Measurements from ENCODE around the gene GYS1. TPM values are rescaled to one million over a fixed set of nuclear protein-coding genes. Genes with fewer than 3 reads are reported as not detected.
"Not testable (repeated sequence)": the region's sequence is repeated elsewhere in the genome, so short reads cannot be mapped to it uniquely, and the experiment has no call there.

GYS1 gene
- total RNA-seq, 1 experiment from 2014 or later = 67.3 TPM

DNA sequence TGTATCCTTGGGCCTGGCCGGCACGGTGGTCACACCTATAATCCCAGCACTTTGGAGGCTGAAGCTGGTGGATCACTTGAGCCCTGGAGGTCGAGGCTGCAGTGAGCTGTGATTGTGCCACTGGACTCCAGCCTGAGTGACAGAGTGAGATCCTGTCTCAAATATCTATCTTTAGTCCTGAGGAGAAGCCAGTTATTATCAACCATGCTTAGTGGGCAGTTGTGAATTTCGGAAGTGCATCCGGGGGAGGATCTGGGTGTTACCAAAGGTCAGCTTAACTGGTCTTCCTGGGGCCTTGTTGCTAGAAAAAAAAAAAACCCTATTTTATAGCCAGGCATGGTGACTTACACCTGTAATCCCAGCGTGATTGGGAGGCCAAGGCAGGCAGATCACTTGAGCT, 50.0 kb downstream of the GYS1 start:
- DNase-seq (ENCODE audit: low read depth) = no peak

GRCh38 chr19:48940902-48941301, 52.2 kb downstream of the GYS1 start:
- DNase-seq (ENCODE audit: low read depth) = no peak

GRCh38 chr19:48938256-48938655, 54.9 kb downstream of the GYS1 start:
- no peak for DNase-seq (ENCODE audit: low read depth)

- DNase-seq (ENCODE audit: low read depth) = no peak
These were observed 57.2 kb downstream of the GYS1 start for GRCh38 chr19:48935864-48936263.

DNA sequence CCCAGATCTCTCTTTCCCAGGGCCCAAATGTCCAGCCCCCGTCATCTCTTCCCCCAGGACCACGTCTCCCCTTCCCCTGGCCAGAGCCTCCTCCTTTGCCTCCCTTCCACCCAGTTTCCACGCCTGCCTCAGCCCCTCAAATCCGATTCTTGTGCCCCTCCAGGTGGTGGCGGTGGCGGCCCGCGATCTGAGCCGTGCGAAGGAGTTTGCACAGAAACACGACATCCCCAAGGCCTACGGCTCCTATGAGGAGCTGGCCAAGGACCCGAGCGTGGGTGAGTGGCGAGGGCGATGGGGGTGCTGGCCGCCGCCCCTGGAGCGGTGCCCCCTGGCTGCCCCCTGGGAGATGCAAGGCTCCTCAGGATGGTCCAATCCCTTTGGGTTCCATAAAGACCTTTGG, 58.3 kb downstream of the GYS1 start:
- DNase-seq (ENCODE audit: low read depth) = no peak

DNA sequence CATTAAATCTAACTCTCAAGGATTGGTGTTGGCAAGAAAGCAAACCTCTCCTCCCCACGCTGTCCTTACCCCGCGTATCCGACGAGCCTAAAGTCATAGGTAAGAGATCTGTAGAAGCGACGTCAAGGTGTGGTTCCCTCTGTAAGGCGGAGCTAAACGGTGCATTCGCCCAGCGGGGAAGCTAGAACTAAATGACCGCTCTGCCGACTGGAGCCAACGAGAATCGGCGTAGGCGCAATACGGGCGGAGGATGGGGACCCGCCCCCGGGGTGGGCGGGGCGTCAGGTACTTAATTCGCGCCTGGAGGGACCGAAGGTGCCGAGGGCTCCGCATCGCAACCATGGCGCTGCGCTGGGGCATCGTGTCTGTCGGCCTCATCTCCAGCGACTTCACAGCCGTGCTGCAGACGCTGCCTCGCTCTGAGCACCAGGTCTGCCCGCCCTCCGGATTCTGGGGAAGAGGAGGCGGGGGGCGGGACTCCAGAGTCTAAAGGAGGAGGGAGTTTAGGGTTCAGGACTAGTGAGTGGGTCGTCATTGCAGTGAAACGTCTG, 59.7 kb downstream of the GYS1 start, which contains the start of gene DHDH:
DHDH (plus strand) TSS at position 318 of the 551 bp plus-strand sequence; CDS start at position 341, 23 bp downstream.
- DNase-seq (ENCODE audit: low read depth) = peak; percentile 80

- DNase-seq (ENCODE audit: low read depth) = no peak
These were observed 64.7 kb downstream of the GYS1 start for GRCh38 chr19:48928164-48929025.

DNA sequence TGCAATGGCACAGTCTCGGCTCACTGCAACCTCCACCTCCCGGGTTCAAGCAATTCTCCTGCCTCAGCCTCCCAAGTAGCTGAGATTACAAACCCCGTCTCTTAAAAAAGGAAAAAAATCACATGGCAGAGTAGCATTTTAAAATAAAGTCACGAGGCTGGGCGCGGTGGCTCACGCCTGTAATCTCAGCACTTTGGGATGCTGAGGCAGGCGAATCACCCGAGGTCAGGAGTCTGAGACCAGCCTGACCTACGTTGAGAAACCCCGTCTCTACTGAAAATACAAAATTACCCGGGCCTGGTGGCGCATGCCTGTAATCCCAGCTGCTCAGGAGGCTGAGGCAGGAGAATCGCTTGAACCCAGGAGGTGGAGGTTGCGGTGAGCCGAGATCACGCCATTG, 65.4 kb downstream of the GYS1 start:
- not testable (repeated sequence) for DNase-seq (ENCODE audit: low read depth)

DNA sequence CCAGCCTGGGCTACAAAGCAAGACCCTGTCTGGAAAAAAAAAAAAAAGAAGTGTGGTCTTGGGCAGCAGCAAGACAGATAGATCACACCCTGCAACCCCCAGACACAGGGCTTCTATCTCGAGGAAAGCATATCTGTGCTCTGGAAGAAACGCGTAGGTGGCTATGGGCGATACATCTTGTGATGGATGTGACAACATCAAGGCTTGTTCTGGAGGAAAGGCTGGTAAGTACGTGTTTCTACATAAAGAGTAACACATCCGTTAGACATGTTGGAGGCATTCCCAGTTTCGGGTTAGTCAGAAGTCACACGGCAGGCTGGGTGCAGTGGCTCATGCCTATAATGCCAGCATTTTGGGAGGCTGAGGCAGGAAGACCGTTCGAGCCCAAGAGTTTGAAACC, 66.2 kb downstream of the GYS1 start:
- DNase-seq (ENCODE audit: low read depth) = peak; percentile 97

DNA sequence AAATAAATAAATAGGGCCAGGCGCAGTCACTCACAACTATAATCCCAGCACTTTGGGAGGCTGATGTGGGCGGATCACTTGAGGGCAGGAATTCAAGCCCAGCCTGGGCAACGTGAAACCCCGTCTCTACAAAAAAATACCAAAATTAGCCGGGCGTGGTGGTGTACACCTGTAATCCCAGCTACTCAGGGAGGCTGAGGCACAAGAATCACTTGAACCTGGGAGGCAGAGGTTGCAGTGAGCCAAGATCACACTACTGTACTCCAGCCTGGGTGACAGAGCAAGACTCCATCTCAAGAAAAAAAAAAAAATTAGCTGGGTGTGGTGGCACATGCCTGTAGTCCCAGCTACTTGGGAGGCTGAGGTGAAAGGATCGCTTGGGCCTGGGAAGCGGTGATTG, 67.2 kb downstream of the GYS1 start:
- DNase-seq (ENCODE audit: low read depth) = not testable (repeated sequence)

GRCh38 chr19:48925240-48925843, 67.8 kb downstream of the GYS1 start:
- peak; percentile 95 for DNase-seq (ENCODE audit: low read depth)

- no peak for DNase-seq (ENCODE audit: low read depth)
These were observed 70.3 kb downstream of the GYS1 start for GRCh38 chr19:48922548-48923490.

DNA sequence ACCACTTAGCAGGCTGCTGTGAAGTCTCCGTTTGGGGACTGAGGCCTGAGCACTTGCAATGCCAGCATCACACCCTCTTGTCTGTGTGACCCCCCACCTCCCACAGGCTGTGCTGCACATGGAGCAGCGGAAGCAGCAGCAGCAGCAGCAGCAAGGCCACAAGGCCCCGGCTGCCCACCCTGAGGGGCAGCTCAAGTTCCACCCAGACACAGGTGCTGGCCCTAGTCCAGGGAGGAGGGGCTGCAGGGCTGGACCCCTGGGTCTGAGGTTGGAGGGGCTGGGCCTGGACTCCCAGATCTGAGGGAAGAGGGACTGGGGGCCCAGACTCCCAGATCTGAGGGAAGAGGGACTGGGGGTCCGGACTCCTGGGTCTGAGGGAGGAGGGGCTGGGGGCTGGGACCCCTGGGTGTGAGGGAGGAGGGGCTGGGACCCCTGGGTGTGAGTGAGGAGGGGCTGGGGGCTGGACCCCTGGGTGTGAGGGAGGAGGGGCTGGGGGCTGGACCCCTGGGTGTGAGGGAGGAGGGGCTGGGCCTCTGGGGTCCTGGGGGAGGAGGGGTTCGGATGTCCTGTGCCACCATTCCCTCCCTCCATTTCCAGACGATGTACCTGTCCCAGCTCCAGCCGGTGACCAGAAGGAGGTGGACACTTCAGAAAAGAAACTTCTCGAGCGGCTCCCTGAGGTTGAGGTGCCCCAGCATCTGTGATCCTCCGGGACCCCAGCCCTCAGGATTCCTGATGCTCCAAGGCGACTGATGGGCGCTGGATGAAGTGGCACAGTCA, 71.2 kb downstream of the GYS1 start:
- DNase-seq (ENCODE audit: low read depth) = no peak

GRCh38 chr19:48920949-48921348, 72.2 kb downstream of the GYS1 start:
- DNase-seq (ENCODE audit: low read depth) = no peak

DNA sequence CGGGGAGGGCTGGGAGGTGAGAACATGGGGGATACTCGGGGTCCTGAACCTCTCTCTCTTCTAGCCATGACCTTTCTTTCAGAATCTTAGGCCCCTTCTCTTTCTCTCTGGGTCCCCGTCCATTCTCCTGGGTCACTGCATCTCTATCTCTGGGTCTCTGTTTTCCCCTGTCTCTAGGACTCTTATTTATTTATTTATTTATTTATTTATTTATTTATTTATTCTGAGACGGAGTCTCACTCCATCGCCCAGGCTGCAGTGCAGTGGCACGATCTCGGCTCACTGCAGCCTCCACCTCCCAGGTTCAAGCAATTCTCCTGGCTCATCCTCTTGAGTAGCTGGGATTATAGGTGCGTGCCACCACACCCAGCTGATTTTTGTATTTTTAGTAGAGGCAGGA, 73.8 kb downstream of the GYS1 start:
- DNase-seq (ENCODE audit: low read depth) = not testable (repeated sequence)

DNA sequence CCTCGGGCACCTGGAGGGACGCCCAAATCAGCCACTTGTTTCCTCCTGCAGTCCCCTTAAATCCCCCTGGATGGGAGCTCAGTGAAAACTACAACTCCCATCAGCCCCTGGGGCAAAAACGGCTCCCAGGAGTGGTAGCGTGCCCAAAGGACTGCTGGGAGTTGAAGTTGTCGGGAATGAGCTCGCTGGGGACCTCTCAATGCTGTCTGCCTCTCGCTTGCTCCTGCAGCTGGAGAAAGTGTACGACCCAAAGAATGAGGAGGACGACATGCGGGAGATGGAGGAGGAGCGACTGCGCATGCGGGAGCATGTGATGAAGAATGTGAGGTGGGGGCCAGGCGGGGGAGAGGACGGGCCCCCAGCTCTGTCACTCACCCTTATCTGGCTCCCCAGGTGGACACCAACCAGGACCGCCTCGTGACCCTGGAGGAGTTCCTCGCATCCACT, 74.3 kb downstream of the GYS1 start:
- peak; percentile 40 for DNase-seq (ENCODE audit: low read depth)

Other genes starting within 250 kb of the GYS1 start
- not detected in 2 replicates for gene IZUMO1, start 246.4 kb downstream of the GYS1 start, total RNA-seq (2014; rRNA removed; shearing (Covaris generic))
- gene FUT1, start 240.7 kb downstream of the GYS1 start, total RNA-seq (2014; rRNA removed; shearing (Covaris generic)) = 0.15 and 0.79 TPM in 2 replicates
- 0.37 TPM in 1 of 2 replicates, not detected in the other for gene FGF21, start 237.8 kb downstream of the GYS1 start, total RNA-seq (2014; rRNA removed; shearing (Covaris generic))
- 41.0 and 54.0 TPM in 2 replicates for gene BCAT2, start 182.3 kb downstream of the GYS1 start, total RNA-seq (2014; rRNA removed; shearing (Covaris generic))
- gene HSD17B14, start 156.8 kb downstream of the GYS1 start, total RNA-seq (2014; rRNA removed; shearing (Covaris generic)) = 20.9 and 22.7 TPM in 2 replicates
- 4.3 and 5.0 TPM in 2 replicates for gene PLEKHA4, start 124.7 kb downstream of the GYS1 start, total RNA-seq (2014; rRNA removed; shearing (Covaris generic))
- 31.1 and 40.5 TPM in 2 replicates for gene PPP1R15A, start 120.9 kb downstream of the GYS1 start, total RNA-seq (2014; rRNA removed; shearing (Covaris generic))
- gene TULP2, start 94.6 kb downstream of the GYS1 start, total RNA-seq (2014; rRNA removed; shearing (Covaris generic)) = not detected in 2 replicates
- 236 and 301 TPM in 2 replicates for gene NUCB1, start 93.0 kb downstream of the GYS1 start, total RNA-seq (2014; rRNA removed; shearing (Covaris generic))
- gene DHDH, start 59.6 kb downstream of the GYS1 start, total RNA-seq (2014; rRNA removed; shearing (Covaris generic)) = 0.15 TPM in 1 of 2 replicates, not detected in the other
- gene BAX, start 38.4 kb downstream of the GYS1 start, total RNA-seq (2014; rRNA removed; shearing (Covaris generic)) = 97.7 and 101 TPM in 2 replicates
- gene FTL, start 28.0 kb downstream of the GYS1 start, total RNA-seq (2014; rRNA removed; shearing (Covaris generic)) = 3,106 and 3,231 TPM in 2 replicates
- 275 and 292 TPM in 2 replicates for gene RUVBL2, start 578 bp upstream of the GYS1 start, total RNA-seq (2014; rRNA removed; shearing (Covaris generic))
- gene LHB, start 23.8 kb upstream of the GYS1 start, total RNA-seq (2014; rRNA removed; shearing (Covaris generic)) = 1.8 TPM in 1 of 2 replicates, not detected in the other
- gene CGB3, start 31.0 kb upstream of the GYS1 start, total RNA-seq (2014; rRNA removed; shearing (Covaris generic)) = 1.7 and 7.0 TPM in 2 replicates
- gene CGB2, start 38.6 kb upstream of the GYS1 start, total RNA-seq (2014; rRNA removed; shearing (Covaris generic)) = 1.7 and 4.2 TPM in 2 replicates
- 2.6 and 14.5 TPM in 2 replicates for gene CGB1, start 43.6 kb upstream of the GYS1 start, total RNA-seq (2014; rRNA removed; shearing (Covaris generic))
- 7.3 and 8.1 TPM in 2 replicates for gene CGB5, start 50.5 kb upstream of the GYS1 start, total RNA-seq (2014; rRNA removed; shearing (Covaris generic))
- gene CGB8, start 55.8 kb upstream of the GYS1 start, total RNA-seq (2014; rRNA removed; shearing (Covaris generic)) = 15.7 and 21.3 TPM in 2 replicates
- gene CGB7, start 64.4 kb upstream of the GYS1 start, total RNA-seq (2014; rRNA removed; shearing (Covaris generic)) = 2.7 and 5.3 TPM in 2 replicates
- gene NTF4, start 71.5 kb upstream of the GYS1 start, total RNA-seq (2014; rRNA removed; shearing (Covaris generic)) = 0.67 TPM in 1 of 2 replicates, not detected in the other
- not detected in 2 replicates for gene KCNA7, start 79.4 kb upstream of the GYS1 start, total RNA-seq (2014; rRNA removed; shearing (Covaris generic))
- gene SNRNP70, start 92.1 kb upstream of the GYS1 start, total RNA-seq (2014; rRNA removed; shearing (Covaris generic)) = 175 and 191 TPM in 2 replicates
- gene LIN7B, start 121.1 kb upstream of the GYS1 start, total RNA-seq (2014; rRNA removed; shearing (Covaris generic)) = 9.7 and 17.1 TPM in 2 replicates
- gene C19orf73, start 125.8 kb upstream of the GYS1 start, total RNA-seq (2014; rRNA removed; shearing (Covaris generic)) = 0.44 and 1.6 TPM in 2 replicates
- gene PPFIA3, start 126.2 kb upstream of the GYS1 start, total RNA-seq (2014; rRNA removed; shearing (Covaris generic)) = 2.4 and 4.8 TPM in 2 replicates
- gene HRC, start 162.1 kb upstream of the GYS1 start, total RNA-seq (2014; rRNA removed; shearing (Covaris generic)) = not detected in 2 replicates
- 1.2 and 2.6 TPM in 2 replicates for gene TRPM4, start 164.5 kb upstream of the GYS1 start, total RNA-seq (2014; rRNA removed; shearing (Covaris generic))

Data from M059J (cell line).